Kidney capillary endothelial cell (primary cell): ENCODE measurements around the gene RARB.

ENCODE experiments used
- DNase-seq: peaks from one replicate; pipeline ENCODE4 v3.0.0-alpha.2; 2018; ENCODE audit warnings: low spot score

The RARB gene

DNA sequence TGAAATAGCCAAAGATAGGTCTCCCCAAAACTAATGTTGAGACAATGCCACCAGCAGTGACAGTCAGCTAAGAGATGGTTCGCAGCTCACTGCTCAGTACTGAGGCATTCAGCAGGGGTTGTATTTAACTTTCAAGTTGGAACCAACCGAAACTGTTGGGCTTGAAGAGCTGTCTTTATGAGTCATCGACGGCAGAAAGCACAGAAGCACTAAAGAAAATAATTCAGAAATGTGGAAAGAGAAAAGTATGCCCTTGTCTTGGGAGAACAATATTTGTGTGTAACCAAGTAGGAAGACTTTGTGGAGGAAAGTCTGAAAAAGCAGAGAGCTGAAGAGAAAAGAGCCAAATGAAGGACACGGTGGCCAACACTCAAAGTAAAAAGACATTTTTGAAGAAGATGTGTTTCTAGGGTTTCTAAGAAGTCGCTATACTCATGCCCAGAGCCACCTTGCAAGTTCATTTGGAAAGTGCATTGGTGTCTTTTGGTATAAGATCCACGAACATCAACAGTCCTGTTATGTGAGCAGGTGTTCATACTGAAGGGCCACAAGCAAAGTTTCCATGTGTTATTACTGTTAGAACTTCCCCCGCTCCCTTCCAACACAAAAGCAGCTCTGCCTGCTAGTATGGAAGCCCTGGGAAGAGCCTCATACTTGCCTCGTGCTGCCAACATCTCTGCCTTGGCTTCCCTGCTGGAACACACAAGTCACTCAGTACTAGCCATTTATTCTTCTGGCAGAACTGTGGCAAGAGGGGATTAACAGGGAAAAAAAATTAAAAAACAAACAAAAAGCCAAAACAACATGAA is 4.1 kb upstream of the RARB start:
- no peak for DNase-seq

DNA sequence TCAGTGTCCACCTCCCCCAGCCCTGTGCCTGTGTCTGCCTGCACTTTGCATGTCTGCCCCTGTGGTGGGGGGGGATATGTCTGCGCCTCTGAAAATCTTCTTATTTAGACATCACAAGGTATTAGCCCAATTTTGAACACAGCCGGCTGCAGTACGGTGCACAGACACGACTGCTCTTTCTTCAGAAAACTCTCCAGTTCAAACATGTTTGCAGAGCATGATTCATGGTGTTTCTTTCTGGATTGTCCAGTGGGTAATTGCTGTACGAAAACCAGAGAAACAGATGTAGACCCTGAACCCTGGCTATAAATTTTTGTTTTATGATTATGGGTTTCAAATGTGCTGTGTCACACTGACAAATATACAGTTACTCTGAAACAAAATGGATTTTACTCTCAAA is 3.4 kb upstream of the RARB start:
- no peak for DNase-seq

DNA sequence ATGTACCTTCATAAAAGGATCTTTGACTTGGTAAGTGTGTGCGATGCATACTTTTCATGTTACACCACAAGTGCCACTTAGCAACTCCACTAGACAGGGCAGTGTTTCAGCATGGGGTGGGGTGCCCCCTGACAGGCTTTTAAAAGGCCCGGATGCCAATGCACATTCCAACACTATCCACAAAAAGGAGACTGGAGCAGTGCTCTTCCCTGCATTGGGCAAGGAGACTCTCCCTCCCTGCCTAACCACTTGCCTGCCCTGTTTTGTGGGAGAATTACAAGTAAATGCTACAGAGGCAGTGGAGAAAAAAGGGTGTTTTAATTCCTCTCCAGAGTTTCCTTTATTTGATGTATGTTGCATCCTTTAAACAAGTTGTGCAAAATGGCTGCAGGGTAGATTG is 1.7 kb upstream of the RARB start:
- no peak for DNase-seq

DNA sequence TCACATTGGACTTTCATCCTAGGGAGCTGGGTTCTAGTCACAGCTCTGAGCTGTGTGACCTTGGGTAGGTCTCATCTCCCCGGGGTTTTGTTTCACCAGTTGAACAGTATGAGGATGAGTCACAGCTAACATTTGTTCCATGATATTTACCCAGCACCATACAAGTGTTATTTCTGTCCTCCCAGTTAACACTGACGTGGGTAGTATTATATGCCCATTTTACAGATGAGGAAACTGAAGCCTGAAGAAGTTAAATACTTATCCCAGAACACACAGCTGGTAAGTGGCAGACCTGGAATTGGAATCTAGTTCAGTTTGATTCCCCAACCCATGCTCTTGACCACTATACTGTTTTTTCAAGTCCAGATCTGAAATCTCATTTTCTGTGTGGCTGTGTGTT is 908 bp upstream of the RARB start:
- no peak for DNase-seq

DNA sequence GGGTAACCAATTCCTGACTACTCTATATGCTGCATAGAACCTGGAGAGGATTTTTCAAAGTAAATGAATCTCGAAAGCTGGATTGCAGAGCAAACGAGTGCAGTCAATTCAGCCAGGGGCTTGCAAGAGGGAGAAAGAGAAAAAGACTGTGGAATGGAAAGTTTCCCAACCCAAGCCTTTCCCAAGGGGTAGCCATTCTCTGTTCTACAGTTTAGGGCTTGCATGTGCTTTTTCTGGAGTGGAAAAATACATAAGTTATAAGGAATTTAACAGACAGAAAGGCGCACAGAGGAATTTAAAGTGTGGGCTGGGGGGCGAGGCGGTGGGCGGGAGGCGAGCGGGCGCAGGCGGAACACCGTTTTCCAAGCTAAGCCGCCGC is 511 bp upstream of the RARB start:
- DNase-seq = no peak

DNA sequence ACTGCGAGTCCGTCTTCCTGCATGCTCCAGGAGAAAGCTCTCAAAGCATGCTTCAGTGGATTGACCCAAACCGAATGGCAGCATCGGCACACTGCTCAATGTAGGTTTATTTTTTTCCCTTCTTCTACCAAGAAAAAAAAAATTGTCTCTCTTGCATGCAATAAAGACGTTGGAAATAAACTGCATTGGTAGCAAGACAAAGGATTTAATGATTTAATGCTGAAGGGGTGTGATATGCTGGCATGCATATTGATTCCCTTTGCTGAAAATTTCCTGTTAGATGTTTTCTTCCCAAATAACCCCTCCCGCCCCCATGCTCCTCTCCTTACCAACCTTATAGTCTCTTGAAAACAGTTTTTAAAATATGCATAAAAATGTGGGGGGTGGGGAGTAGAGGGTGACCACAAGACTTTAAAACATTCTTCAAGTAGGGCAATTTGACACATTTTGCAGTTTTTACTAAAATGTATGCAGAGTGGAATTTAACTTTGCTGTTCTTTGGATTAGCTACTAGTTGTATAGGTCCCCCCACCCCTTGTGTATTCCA is 799 bp downstream of the RARB start:
- DNase-seq = no peak

DNA sequence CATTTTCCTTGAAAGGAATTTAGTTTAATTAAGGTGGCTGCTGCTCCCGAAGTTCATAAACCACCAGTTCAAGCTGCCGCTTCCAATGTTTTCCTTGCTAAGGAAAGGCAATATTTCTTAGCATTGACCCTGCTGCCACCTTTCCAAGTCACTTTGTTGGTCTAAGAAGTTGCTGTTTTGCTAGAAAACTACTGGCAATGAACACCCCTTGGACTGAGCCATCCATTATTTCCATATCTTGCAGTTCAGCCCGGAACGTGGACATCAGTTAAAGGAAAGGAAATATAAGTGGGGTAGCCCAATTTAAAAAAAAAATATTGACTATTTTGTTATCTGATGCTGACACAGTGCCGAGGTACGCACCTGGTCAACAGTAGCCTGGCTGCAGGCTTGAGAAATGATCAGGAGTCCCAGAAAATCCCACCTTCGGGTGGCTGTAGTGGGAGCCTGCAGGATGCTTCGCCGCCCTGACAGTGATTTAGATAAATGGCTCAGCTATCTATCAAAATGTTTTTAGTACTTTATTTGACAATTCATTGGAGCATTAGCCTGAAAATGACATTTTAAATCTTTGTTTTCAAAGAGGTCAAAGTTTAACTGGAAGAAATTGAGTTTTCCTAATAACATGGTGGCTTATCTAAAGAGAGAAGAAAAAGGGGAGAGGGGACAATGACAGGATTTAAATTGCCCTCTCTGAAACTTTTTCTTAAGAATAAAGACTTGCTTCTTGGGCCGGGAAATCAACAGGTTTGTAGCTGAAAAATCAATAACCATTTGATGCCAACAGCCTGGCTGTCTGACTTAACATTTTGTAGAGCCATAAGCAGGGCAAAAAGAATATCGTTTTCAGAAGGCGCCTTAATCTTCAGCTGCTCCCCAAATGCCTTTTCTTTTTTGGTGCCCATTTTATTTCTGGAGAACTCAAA is 1.6 kb downstream of the RARB start:
- no peak for DNase-seq

DNA sequence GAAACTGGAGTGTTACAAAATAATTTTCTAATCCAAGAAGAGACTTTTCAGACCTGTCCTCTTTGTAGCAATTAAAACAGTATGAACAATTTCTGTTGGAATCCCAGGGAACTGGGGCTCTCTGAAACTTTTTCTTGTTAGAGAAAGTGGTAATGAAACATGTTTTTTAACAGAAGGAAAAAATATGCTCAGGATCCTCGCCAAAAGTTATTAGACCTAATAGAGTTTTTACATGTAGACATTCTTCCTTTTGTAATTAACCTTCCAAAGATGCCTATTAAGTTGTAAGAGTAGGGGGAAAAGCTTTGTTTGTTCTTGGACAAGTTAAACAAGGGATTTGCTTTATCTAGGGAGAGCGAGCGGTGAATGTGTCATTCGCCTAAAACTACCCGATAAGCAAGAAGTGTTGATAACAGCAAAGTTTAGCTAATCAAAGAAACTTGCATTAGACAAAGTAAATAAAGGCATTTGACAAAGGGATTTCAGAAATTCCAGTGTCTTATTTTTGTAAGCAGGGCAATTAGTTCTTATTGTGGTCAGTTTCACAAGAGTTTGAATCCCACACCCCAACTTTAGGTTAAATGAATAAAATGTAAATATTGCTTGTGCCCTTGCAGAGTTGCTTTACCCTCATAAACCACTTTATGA is 2.3 kb downstream of the RARB start:
- DNase-seq = no peak

DNA sequence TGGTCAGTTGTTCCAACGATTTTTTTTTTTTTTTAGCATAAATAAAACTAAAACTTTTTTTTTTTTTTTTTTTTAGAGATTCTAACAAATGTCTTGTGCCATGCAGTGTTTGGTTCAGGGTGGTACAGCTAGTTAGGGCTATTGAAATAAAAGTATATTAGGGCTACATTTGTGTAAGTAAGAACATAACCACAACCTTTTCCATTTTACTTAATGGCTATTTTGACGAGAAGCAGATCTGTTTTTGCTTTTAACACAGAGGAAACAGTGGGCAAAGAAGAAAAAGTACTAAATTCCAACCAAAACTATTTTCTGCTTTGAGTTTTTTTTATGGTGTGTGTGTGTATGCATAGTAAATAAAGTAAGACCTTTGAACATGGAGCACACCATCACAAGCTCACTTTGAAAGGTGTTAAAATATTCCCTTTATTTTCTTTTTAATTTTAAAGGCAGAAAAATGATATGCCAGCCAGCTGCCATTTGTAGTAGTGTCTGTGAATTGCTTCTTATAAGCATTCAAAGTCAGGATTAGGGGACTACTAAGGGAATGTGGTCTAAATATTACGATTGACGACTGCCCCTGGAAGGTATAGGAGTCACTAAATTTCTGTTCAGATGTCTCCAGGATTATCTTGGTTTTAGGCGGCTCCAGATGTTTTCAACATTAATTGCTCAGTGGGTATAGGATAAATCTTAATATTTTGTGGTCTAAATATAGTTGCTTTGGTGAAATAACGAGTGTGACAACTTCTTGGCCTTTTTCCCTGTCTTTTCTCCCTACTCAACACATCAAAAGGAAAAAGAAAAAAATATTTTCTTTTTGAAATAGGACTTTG is 3.1 kb downstream of the RARB start:
- DNase-seq = peak; percentile 27

DNA sequence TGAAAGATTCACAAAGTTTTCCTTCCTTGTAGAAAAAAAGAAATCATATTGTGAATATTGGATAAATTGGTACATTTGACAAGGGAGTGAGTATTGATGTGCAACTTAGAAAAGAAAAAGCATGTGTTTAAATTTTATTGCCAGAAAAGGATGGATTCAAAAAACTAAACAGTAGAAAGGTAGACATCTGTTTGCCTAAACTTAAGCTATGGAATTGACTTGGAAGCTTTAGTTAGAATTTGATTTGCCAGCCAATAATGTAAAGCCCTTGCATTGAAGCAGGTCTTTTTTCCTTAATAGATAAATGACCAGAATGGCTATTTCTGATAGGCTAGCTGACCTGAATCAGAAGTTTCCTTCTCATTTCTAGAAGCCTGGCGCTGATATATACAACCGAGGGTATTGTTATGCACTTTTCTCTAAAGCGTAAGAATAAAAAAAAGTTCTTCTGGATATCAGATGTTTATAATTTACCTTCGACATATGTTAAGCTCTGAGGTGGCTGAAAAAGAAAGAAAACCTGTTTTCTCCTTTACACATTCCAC is 4.2 kb downstream of the RARB start:
- peak; percentile 17 for DNase-seq

DNA sequence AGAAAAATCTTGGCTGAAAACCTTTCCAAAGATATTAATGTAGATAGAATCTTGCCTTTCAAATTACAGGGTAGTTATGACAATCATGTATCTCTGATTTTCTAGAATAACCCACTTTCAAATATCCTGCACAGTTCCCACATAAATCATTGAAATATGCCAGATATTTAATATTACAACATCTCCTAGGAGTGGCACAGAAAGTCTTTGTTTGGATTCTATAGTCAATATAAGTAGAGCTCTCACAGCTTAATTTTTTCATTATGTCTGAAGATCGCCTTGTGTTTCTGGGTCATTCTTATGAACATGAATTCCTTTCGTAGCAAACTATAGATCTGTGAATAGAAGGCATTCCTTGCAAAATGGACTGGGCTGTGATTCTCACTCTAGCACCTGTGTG is 5.0 kb downstream of the RARB start:
- DNase-seq = no peak

DNA sequence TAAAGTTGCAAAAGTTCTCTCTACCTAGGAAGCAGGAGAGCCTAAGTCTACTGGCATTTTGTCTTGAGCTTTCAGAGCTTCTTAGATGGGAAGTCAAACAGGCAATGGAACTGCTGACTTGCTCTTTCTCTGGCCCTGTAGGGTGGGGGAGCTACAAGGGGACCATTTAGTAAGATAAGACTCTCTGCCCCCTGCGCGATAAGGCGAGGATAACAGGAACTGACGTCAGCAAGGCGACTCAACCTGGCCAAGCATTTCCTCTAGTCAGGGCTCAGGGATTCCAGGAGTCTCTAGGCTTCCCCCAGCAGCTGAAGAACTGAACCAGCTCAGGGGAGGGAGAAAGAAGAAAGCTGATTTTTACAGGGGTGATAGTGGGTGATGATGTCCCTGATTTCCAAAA is 5.8 kb downstream of the RARB start:
- no peak for DNase-seq

DNA sequence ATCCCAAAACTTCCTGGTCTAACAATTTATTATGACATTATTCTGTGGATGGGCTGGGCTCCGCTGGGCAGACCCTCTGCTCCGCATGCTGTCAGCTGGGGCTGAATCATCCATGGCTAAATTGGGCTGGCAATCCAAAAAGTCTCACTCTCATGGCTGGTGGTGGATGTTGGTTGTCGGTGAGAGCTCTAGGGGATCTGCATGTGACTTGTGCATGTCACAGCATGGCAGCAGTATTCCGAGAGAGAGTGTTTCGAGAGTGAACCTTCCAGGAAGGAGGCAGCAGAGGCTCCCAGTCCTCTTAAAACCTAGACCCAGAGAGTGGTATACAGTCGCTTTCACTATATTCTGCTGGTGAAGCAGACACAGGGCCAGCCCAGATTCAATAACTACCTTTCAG is 9.9 kb downstream of the RARB start:
- DNase-seq = no peak

DNA sequence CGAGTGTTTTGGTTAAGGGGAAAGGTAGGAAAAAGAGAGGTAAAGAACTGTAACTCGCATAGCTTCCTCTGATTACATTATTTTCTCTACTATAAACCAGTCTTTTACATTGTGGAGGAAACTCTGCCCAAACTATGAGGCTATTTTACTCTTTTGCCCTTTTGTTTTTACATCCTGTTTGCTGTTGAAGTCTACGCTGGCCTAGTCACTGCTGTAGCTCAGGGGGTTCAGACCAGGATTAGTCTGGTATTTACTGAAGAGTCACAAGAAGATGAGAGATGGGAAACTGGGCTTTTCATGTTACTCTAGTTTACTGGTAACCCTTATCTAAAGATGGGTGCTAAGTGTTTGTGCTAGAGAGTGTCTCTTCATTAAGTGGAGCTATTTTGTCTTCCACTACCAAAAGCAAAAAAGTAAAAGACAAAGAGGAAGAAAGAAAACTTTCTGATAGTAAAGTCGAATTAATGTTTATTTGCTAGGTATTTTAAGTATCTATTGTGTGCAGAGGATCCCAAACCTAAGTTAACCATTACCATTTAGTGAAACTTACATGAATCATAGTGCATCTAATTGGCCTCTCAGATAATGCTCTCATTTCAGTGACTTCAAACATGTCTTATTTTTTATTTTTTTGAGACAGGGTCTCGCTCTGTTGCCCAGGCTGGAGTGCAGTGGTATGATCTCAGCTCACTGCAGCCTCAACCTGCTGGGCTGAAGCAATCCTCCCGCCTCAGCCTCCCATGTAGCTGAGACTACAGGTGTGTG is 10.9 kb downstream of the RARB start:
- DNase-seq = no peak

DNA sequence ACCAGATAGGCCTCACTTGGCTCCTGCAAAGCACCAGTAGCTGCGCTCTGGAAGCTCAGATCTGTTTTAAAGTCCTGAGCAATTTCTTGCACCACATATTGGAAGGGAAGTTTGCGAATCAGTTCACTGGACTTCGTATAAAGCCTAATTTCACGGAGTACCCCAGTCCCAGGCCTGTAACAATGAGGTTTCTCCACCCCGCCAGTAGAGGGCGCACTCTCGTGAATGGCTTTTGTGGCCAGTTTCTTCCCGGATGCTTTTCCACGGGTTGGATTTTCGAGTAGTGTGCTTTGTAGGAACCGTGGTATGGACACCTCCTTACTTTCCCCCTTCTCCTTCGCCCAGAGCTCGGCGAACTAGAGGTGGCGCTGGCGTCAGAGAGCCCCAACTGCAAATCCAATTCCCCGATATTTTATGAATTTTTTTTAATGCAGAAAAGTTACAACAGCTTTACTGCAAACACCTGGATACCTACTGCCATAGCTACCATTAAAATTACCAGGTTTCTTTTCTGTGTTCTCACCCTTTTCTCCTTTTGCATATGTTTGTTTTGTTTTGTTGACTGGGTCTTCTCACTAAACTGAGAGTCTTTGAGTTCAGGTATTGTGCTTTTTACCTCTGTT is 13.3 kb downstream of the RARB start:
- DNase-seq = no peak

DNA sequence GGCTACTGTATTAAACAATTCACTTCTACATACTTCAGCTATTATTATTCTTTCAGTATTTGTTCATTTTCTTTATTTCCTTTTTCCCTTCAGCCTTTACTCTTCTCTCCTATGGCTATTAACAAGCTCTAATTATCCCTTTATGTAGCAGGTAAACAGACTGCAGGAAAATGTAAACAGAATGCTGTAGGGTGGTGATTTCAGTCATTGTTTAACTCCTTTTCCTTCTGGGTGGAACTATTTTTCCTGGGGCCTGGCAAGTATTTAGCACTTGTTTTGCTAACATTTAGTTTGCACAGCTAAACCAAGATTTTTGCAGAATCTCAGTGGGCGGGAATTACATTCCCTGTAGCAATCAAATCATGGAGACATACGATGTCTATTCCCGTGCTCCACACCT is 14.4 kb downstream of the RARB start:
- DNase-seq = no peak

DNA sequence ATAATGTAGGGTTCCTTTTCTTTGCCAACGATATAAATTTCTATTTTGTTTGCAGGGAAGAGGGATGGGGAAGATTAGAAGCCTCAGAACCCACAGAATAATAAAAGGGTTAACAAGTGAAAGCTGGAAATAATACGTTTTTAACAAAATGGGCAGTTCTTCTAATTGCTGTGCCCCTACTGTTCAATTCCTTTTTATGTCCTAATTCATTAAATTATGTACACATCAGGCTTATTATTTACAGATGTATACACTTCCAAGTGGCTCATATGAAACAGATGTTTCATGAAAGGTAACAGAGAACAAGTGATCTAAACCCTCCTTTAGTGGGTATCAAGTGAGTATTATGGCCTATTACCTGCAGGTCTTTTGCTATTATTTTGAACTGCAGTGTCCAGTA is 16.2 kb downstream of the RARB start:
- no peak for DNase-seq

DNA sequence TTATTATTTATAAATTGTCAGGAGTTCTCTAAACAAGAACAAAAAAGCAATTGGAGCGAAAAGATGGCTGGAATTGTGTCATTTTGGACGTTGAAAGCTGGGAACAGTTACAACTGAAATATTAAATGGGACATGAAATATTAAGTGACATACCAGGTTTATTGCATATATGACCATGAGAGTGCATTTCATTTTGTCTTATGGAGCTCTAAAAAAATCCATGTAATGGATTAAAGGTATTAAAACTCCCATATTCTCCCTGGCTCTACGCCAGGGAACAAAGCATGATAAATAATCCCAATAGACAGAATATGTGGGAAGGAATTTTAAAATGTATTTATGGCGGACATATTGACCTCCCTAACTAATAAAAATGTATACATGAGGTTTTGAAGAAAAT is 17.7 kb downstream of the RARB start:
- no peak for DNase-seq

DNA sequence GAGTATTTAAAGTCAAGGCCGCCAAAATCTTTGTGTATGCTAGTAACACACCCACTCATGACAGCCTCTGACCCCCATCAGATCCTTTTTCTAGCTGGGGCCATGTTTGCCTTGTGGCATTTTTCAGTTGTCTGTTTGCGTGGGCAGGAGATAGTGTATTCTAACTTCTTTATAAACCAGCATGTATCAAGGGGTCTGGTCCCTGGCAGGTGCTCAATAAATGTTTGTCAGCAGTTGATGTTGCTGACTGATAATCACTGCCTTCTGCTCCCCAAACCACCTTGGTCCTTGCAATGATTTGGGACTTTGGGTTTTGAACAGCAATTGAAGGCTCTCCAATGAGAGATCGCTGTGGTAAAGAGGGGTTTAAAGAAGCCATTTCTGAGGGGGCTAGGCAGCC is 19.2 kb downstream of the RARB start:
- DNase-seq = no peak

DNA sequence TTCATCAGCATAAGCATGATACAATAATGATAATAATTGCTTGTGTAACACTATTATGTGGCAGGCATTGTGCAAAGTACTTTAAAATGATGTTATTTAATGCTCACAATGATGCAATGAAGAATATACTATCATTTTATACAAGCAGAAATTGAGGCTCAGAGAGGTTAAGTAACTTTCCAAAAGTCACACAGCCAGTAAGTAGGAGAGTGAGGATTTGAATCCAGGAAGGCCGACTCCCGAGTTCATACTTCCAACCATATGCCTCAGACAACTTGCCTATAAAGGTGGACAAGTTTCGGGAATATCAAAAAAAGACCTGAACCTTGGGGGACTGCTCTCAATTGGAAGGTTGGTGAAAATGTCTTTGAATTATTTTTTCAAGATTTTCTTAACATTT is 19.9 kb downstream of the RARB start:
- DNase-seq = no peak
